CD4-positive, alpha-beta T cell treated with Interleukin-12 subunit alpha and Interleukin-12 subunit beta, for 1 hour (primary cell): Measurements from ENCODE around the gene SNAPIN.
"Not testable (repeated sequence)": the region's sequence is repeated elsewhere in the genome, so short reads cannot be mapped to it uniquely, and the experiment has no call there.

Experiments
- DNase-seq: peaks from one replicate; pipeline ENCODE4 v3.0.0-alpha.2; 2020

SNAPIN gene

GRCh38 chr1:153627715-153628626 is 30.5 kb upstream of the SNAPIN start, which contains the start of gene S100A1:
Gene S100A1, plus strand, starts transcription at chr1:153628434. Its CDS starts 2,088 bp downstream, at chr1:153630522.
- DNase-seq, result no peak

- no peak for DNase-seq
Measured at GRCh38 chr1:153628638-153629342, 29.7 kb upstream of the SNAPIN start.

GRCh38 chr1:153629343-153629665 is 29.2 kb upstream of the SNAPIN start:
- no peak for DNase-seq

- no peak for DNase-seq
Measured at GRCh38 chr1:153629971-153630370, 28.5 kb upstream of the SNAPIN start.

GRCh38 chr1:153630384-153630783 is 28.1 kb upstream of the SNAPIN start:
- no peak for DNase-seq

GRCh38 chr1:153631047-153632022 is 27.2 kb upstream of the SNAPIN start:
- DNase-seq, result no peak

- no peak for DNase-seq
Measured at GRCh38 chr1:153633161-153633753, 25.2 kb upstream of the SNAPIN start.

GRCh38 chr1:153633754-153634665 is 24.5 kb upstream of the SNAPIN start, which contains the start of gene CHTOP:
Gene CHTOP, plus strand, starts transcription at chr1:153634066. Its CDS starts 2,523 bp downstream, at chr1:153636589.
- DNase-seq, result peak; percentile 97

GRCh38 chr1:153635872-153636271 is 22.6 kb upstream of the SNAPIN start:
- no peak for DNase-seq

- DNase-seq, result no peak
Measured at GRCh38 chr1:153636312-153636711, 22.2 kb upstream of the SNAPIN start.

GRCh38 chr1:153638261-153638660 is 20.2 kb upstream of the SNAPIN start:
- no peak for DNase-seq

- DNase-seq, result no peak
Measured at GRCh38 chr1:153639280-153639679, 19.2 kb upstream of the SNAPIN start.

- not testable (repeated sequence) for DNase-seq
Measured at GRCh38 chr1:153640213-153640612, 18.3 kb upstream of the SNAPIN start.

GRCh38 chr1:153640861-153641260 is 17.6 kb upstream of the SNAPIN start:
- DNase-seq, result no peak

- DNase-seq, result no peak
Measured at GRCh38 chr1:153642161-153642560, 16.3 kb upstream of the SNAPIN start.

GRCh38 chr1:153643100-153643499 is 15.4 kb upstream of the SNAPIN start:
- no peak for DNase-seq

GRCh38 chr1:153643816-153644215 is 14.7 kb upstream of the SNAPIN start:
- no peak for DNase-seq

- no peak for DNase-seq
Measured at GRCh38 chr1:153646672-153647345, 11.7 kb upstream of the SNAPIN start.

- no peak for DNase-seq
Measured at GRCh38 chr1:153647346-153647714, 11.2 kb upstream of the SNAPIN start.

GRCh38 chr1:153648000-153648643 is 10.4 kb upstream of the SNAPIN start:
- DNase-seq, result no peak
